Measurements from ENCODE around the gene HAUS8. TPM values are rescaled to one million over a fixed set of nuclear protein-coding genes. Genes with fewer than 3 reads are reported as not detected.

HAUS8 gene
- total and polyA plus RNA-seq, 2 of the 8 experiments (the other 6 are each of a cell fraction or from before 2014, with no cell fraction given): 18.4 to 23.2 TPM

GRCh38 chr19:17049711-17050280 is 25.5 kb downstream of the HAUS8 start:
- H2BK15ac ChIP-seq (ENCODE audit: low read length): no peak overlapping the region
- H3K23me2 ChIP-seq (ENCODE audit: low read depth, low read length): no peaks in the 10 kb centered on the region
- H2BK12ac ChIP-seq (ENCODE audit: low read depth, low read length): no peak overlapping the region
- DNase-seq (ENCODE audit: low read depth in 1 of 2, low spot score in 2 of 2) (no peak), FAIRE-seq (no peak)
- H3K4me3 ChIP-seq (ENCODE audit: extremely low read depth in 1 of 4, insufficient read depth in 2 of 4, low read depth in 3 of 4, low read length in 4 of 4): no peak overlapping the region
- no peak overlapping the region for H3K56ac ChIP-seq (replicated peaks; ENCODE audit: insufficient read length, low read depth, low read length)
- H3K36me3 ChIP-seq (ENCODE audit: control insufficient read depth in 2 of 4, insufficient read depth in 4 of 4, low read length in 3 of 4): peaks cover 7 to 34% (median 25%) of the 10 kb centered on the region in 4 experiments; a peak in 7 of 8 replicates
- no peak overlapping the region for H2AFZ ChIP-seq (ENCODE audit: low read length)
- no peak overlapping the region for H3K4ac ChIP-seq (replicated peaks; ENCODE audit: insufficient read length, low read depth, low read length)
- no peak overlapping the region for H2BK5ac ChIP-seq (ENCODE audit: low read depth, low read length)
- no peaks in the 10 kb centered on the region; the same call in 1 of the 2 replicates for H3K79me1 ChIP-seq (ENCODE audit: low read depth, low read length)
- H3K27me3 ChIP-seq (replicated peaks in 1 of 4; ENCODE audit: control insufficient read depth in 3 of 4, extremely low read depth in 1 of 4, insufficient read depth in 3 of 4, low read length in 3 of 4): no peaks in the 10 kb centered on the region
- no peak overlapping the region for H3K4me2 ChIP-seq (ENCODE audit: insufficient read depth in 1 of 2, low read depth in 2 of 2, low read length in 2 of 2)
- H4K8ac ChIP-seq (ENCODE audit: extremely low read depth, insufficient read depth, low read length): no peak overlapping the region
- no peak overlapping the region for H3K9ac ChIP-seq (replicated peaks in 1 of 4; ENCODE audit: extremely low read depth in 1 of 4, low read depth in 3 of 4, low read length in 3 of 4)
- ChIA-PET POLR2A (ENCODE audit: partially characterized antibody) (no interaction called here), CTCF (ENCODE audit: partially characterized antibody) (interaction anchor here (1.5 kb wide), 1 partner anchor 271 kb away, joined by 3 read pairs; no protein-coding TSS in a partner anchor)
- no peak overlapping the region for H2BK20ac ChIP-seq (ENCODE audit: low read length)
- H2BK120ac ChIP-seq (replicated peaks; ENCODE audit: low read depth, low read length): no peak overlapping the region
- H4K20me1 ChIP-seq (replicated peaks in 1 of 2; ENCODE audit: control insufficient read depth in 1 of 2, insufficient read depth in 2 of 2, low read length in 2 of 2): peaks cover 2 to 5% of the 10 kb centered on the region in 2 experiments
- H4K91ac ChIP-seq (replicated peaks; ENCODE audit: insufficient read length, low read length): no peak overlapping the region
- no peak overlapping the region for H3K18ac ChIP-seq (ENCODE audit: extremely low read depth, low read length)
- no peak overlapping the region for H3K14ac ChIP-seq (ENCODE audit: insufficient read length)
- no peak overlapping the region for H3K23ac ChIP-seq (ENCODE audit: insufficient read length)
- WGBS, 2 experiments (ENCODE audit: extremely low coverage in 1 of 2, insufficient coverage in 1 of 2, insufficient read length in 1 of 2, insufficient replicate concordance in 2 of 2, low coverage in 1 of 2, low lambda C conversion rate in 2 of 2, missing lambda C conversion rate in 1 of 2): 94% methylated on average over 18 of the region's 18 CpGs; no CpG with 5 or more reads in 1 of the 2 experiments
- TF ChIP-seq, protein P1, sequence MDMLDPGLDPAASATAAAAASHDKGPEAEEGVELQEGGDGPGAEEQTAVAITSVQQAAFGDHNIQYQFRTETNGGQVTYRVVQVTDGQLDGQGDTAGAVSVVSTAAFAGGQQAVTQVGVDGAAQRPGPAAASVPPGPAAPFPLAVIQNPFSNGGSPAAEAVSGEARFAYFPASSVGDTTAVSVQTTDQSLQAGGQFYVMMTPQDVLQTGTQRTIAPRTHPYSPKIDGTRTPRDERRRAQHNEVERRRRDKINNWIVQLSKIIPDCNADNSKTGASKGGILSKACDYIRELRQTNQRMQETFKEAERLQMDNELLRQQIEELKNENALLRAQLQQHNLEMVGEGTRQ (IDR thresholded peaks at IDR 0.05; ENCODE audit: low read length): no peak
- TF ChIP-seq TCF12 (IDR thresholded peaks at IDR 0.05; ENCODE audit: low read depth, low read length) (no peak), JUND (IDR thresholded peaks at IDR 0.05; ENCODE audit: low read length) (no peak), KDM4A (IDR thresholded peaks at IDR 0.05; ENCODE audit: low read depth, low read length, severe bottlenecking) (no peak), EZH2 (IDR thresholded peaks at IDR 0.05; ENCODE audit: low read depth, low read length, severe bottlenecking) (no peak), SUZ12 (IDR thresholded peaks at IDR 0.05; ENCODE audit: low read length) (no peak), KDM1A (IDR thresholded peaks at IDR 0.05; ENCODE audit: borderline replicate concordance, low read length) (no peak), ZNF274 (IDR thresholded peaks at IDR 0.05; ENCODE audit: borderline replicate concordance, extremely low read depth, low read length) (no peak), HDAC2 (IDR thresholded peaks at IDR 0.05; ENCODE audit: borderline replicate concordance in 1 of 2, low read depth in 2 of 2, low read length in 2 of 2) (no peak)
- H3K4me1 ChIP-seq (replicated peaks in 1 of 4; ENCODE audit: control insufficient read depth in 3 of 4, insufficient read depth in 4 of 4, low read length in 3 of 4): no peaks in the 10 kb centered on the region
- no peaks in the 10 kb centered on the region for H3K9me3 ChIP-seq (ENCODE audit: insufficient read depth in 2 of 2, low read depth in 1 of 2, low read length in 1 of 2)
- no peak overlapping the region for H4K5ac ChIP-seq (ENCODE audit: insufficient read length, low read depth, low read length)
- no peak overlapping the region for H3K27ac ChIP-seq (ENCODE audit: low read depth, low read length)
- H3K79me2 ChIP-seq (ENCODE audit: control insufficient read depth in 1 of 2, insufficient read depth in 2 of 2, low read length in 2 of 2): no peaks in the 10 kb centered on the region
- no peak overlapping the region for H2AK5ac ChIP-seq (ENCODE audit: low read depth, low read length)

All from H1 (cell line).